ENCODE results near the gene TMEM237.

Gene TMEM237

DNA sequence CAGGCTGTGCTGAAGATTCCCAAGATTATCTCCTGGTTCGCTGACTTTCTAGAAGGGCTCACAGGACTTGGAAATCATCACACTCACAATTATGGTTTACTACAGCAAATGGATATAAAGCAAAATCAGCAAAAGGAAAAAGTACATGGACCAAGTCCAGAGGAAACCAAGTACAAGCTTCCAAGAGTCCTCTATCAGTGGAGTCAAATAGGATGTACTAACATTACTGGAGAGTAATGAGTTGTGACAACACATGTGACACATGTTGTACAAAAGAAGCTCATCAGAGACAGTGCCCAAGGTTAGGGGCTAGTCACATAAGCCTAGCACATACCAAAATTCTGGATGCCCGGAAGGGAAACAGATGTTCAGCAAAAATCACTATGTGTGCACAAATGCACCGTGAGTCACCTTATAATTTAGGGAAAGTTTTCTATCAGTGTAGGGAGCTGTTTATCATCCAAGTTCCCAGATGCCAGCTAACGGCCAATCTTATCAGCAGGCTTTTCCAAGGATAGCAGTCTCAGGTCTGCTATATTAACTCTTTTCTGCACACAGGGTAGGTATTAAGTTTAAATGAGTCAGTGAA, 9.5 kb downstream of the TMEM237 start:
- Histone ChIP-seq H3K9me3 (ENCODE audit: insufficient read depth, low read length) (no peaks in the 10 kb centered on the region), H3K9ac (ENCODE audit: low read length) (no peak overlapping the region), H3K27ac (ENCODE audit: low read length) (no peak overlapping the region), H3K79me2 (ENCODE audit: low read length) (no peaks in the 10 kb centered on the region), H3K27me3 (ENCODE audit: low read depth, low read length) (no peaks in the 10 kb centered on the region), H2AFZ (ENCODE audit: low read depth, low read length) (no peak overlapping the region), H4K20me1 (ENCODE audit: insufficient read depth, low read length) (no peaks in the 10 kb centered on the region), H3K4me2 (ENCODE audit: low read length) (no peak overlapping the region), H3K36me3 (replicated peaks; ENCODE audit: low read depth, low read length) (peaks cover 19% of the 10 kb centered on the region), H3K4me3 (ENCODE audit: low read length) (no peak overlapping the region), H3K4me1 (ENCODE audit: low read length) (no peaks in the 10 kb centered on the region)
- TF ChIP-seq EZH2phosphoT487 (IDR thresholded peaks at IDR 0.05; ENCODE audit: low read depth), result no peak
- TF ChIP-seq, protein P1, sequence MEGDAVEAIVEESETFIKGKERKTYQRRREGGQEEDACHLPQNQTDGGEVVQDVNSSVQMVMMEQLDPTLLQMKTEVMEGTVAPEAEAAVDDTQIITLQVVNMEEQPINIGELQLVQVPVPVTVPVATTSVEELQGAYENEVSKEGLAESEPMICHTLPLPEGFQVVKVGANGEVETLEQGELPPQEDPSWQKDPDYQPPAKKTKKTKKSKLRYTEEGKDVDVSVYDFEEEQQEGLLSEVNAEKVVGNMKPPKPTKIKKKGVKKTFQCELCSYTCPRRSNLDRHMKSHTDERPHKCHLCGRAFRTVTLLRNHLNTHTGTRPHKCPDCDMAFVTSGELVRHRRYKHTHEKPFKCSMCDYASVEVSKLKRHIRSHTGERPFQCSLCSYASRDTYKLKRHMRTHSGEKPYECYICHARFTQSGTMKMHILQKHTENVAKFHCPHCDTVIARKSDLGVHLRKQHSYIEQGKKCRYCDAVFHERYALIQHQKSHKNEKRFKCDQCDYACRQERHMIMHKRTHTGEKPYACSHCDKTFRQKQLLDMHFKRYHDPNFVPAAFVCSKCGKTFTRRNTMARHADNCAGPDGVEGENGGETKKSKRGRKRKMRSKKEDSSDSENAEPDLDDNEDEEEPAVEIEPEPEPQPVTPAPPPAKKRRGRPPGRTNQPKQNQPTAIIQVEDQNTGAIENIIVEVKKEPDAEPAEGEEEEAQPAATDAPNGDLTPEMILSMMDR (IDR thresholded peaks at IDR 0.05; ENCODE audit: low read depth, low read length), result no peak

DNA sequence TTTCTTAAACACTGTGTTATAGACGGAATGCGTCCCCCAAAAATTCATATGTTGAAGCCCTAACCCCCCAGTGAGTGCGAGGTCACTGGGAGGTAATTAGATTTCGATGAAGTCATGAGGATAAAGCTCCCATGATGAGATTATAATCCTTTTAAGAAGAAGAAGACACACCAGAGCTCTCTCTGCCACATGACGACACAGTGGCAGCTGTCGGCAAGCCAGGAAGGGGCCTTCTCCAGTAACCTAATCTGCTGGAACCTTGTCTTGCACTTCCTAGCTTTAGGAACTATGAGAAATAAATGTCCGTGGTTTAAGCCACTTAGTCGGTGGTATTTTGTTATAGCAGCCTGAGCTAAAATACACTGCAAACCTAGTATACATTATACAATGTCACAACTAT, 12.3 kb downstream of the TMEM237 start:
- H3K27ac ChIP-seq (ENCODE audit: low read length), result no peak overlapping the region
- H3K36me3 ChIP-seq (replicated peaks; ENCODE audit: low read depth, low read length), result peaks cover 22% of the 10 kb centered on the region
- H3K9me3 ChIP-seq (ENCODE audit: insufficient read depth, low read length), result no peaks in the 10 kb centered on the region
- no peaks in the 10 kb centered on the region for H4K20me1 ChIP-seq (ENCODE audit: insufficient read depth, low read length)
- no peaks in the 10 kb centered on the region for H3K4me1 ChIP-seq (ENCODE audit: low read length)
- TF ChIP-seq EZH2phosphoT487 (IDR thresholded peaks at IDR 0.05; ENCODE audit: low read depth), result no peak
- TF ChIP-seq, protein P1 (IDR thresholded peaks at IDR 0.05; ENCODE audit: low read depth, low read length), result no peak
- H3K79me2 ChIP-seq (ENCODE audit: low read length), result no peaks in the 10 kb centered on the region
- no peak overlapping the region for H3K4me2 ChIP-seq (ENCODE audit: low read length)
- no peak overlapping the region for H3K9ac ChIP-seq (ENCODE audit: low read length)
- no peak overlapping the region for H3K4me3 ChIP-seq (ENCODE audit: low read length)
- H3K27me3 ChIP-seq (ENCODE audit: low read depth, low read length), result no peaks in the 10 kb centered on the region
- H2AFZ ChIP-seq (ENCODE audit: low read depth, low read length), result no peak overlapping the region

DNA sequence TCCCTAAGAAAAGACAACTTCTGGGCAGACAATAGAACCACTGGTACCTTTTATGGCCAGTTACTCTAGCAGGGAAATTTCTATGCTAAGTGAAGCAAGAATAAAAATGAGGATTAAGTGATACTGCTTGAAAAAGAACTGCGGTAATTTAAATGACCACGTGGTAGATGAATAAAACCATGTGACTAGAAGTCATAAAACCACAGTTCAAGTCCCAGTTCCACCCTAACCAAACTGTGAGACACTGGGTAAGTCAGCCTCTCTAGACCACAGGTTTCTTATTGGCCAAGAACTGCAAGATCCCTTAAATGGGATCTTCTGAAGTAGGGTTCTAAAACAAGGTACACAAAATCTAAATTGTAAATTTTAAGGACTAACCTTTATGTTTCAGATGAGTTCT, 12.7 kb downstream of the TMEM237 start:
- no peaks in the 10 kb centered on the region for H3K79me2 ChIP-seq (ENCODE audit: low read length)
- TF ChIP-seq, protein P1 (IDR thresholded peaks at IDR 0.05; ENCODE audit: low read depth, low read length), result no peak
- no peak for TF ChIP-seq EZH2phosphoT487 (IDR thresholded peaks at IDR 0.05; ENCODE audit: low read depth)
- H4K20me1 ChIP-seq (ENCODE audit: insufficient read depth, low read length), result no peaks in the 10 kb centered on the region
- H3K4me2 ChIP-seq (ENCODE audit: low read length), result no peak overlapping the region
- H3K36me3 ChIP-seq (replicated peaks; ENCODE audit: low read depth, low read length), result peaks cover 22% of the 10 kb centered on the region
- H3K9ac ChIP-seq (ENCODE audit: low read length), result no peak overlapping the region
- H3K4me3 ChIP-seq (ENCODE audit: low read length), result no peak overlapping the region
- H3K9me3 ChIP-seq (ENCODE audit: insufficient read depth, low read length), result no peaks in the 10 kb centered on the region
- H3K4me1 ChIP-seq (ENCODE audit: low read length), result no peaks in the 10 kb centered on the region
- H3K27ac ChIP-seq (ENCODE audit: low read length), result no peak overlapping the region
- H2AFZ ChIP-seq (ENCODE audit: low read depth, low read length), result no peak overlapping the region
- no peaks in the 10 kb centered on the region for H3K27me3 ChIP-seq (ENCODE audit: low read depth, low read length)

DNA sequence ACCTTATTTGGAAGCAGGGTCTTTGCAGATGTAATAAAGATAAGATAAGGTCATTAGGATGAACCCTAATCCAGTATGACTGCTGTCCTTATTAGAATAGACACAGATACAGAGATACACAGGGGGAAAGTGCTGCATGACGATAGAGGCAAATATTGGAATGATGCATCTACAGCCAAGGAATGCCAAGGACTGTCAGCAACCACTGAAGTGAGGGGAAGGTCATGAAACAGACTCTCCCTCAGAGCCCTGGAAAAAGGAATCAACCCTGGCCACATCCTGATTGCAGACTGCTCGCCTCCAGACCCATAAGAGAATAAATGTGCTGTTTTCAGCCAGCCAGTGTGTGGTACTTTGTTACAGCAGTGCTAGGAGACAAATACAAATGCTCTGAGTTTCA, 14.8 kb downstream of the TMEM237 start:
- Histone ChIP-seq H2AFZ (ENCODE audit: low read depth, low read length) (no peak overlapping the region), H3K4me2 (ENCODE audit: low read length) (no peak overlapping the region), H3K9me3 (ENCODE audit: insufficient read depth, low read length) (no peaks in the 10 kb centered on the region), H3K4me3 (ENCODE audit: low read length) (no peak overlapping the region), H3K4me1 (ENCODE audit: low read length) (no peaks in the 10 kb centered on the region), H3K36me3 (replicated peaks; ENCODE audit: low read depth, low read length) (peaks cover 19% of the 10 kb centered on the region), H3K27me3 (ENCODE audit: low read depth, low read length) (no peaks in the 10 kb centered on the region), H3K27ac (ENCODE audit: low read length) (no peak overlapping the region), H3K9ac (ENCODE audit: low read length) (no peak overlapping the region), H3K79me2 (ENCODE audit: low read length) (no peaks in the 10 kb centered on the region), H4K20me1 (ENCODE audit: insufficient read depth, low read length) (no peaks in the 10 kb centered on the region)
- no peak for TF ChIP-seq EZH2phosphoT487 (IDR thresholded peaks at IDR 0.05; ENCODE audit: low read depth)
- TF ChIP-seq, protein P1 (IDR thresholded peaks at IDR 0.05; ENCODE audit: low read depth, low read length), result no peak

Measured in OCI-LY3 (cell line).